Stimulated activated CD8-positive, alpha-beta memory T cell treated with anti-CD3 and anti-CD28 coated beads, Interleukin-15, amount 100 ng/mL, for 4 hours (primary cell): ENCODE results near the gene HOXB6.
A peak's percentile ranks its signal among the peaks of the same experiment; 100 is the strongest.

Experiments used
- DNase-seq, 2 donors: peaks; one replicate each; pipeline ENCODE4 v3.0.0-alpha.2; 2020; ENCODE audit warnings: low read depth in 2 of 2

Gene HOXB6

GRCh38 chr17:48621410-48622392 lies 16.9 kb upstream of the HOXB6 start:
- no peak for DNase-seq

GRCh38 chr17:48620461-48621139 lies 15.8 kb upstream of the HOXB6 start:
- DNase-seq, result no peak

- DNase-seq, result no peak
Observed at GRCh38 chr17:48619826-48620449, 15.2 kb upstream of the HOXB6 start.

- DNase-seq, result peak; percentile 53 to 60
Observed at GRCh38 chr17:48618256-48618896, 13.6 kb upstream of the HOXB6 start.

GRCh38 chr17:48617471-48618255 lies 12.9 kb upstream of the HOXB6 start:
- DNase-seq, result no peak

- no peak for DNase-seq
Observed at GRCh38 chr17:48616717-48617470, 12.1 kb upstream of the HOXB6 start.

GRCh38 chr17:48615963-48616716 lies 11.4 kb upstream of the HOXB6 start:
- no peak for DNase-seq

- no peak for DNase-seq
Observed at GRCh38 chr17:48615047-48615962, 10.5 kb upstream of the HOXB6 start, which contains the start of gene HOXB8. Gene HOXB8 (minus strand): TSS chr17:48615292. CDS start chr17:48614704, 588 bp downstream.

- DNase-seq, result no peak
Observed at GRCh38 chr17:48613862-48614694, 9.3 kb upstream of the HOXB6 start.

- DNase-seq, result no peak
Observed at GRCh38 chr17:48612854-48613691, 8.3 kb upstream of the HOXB6 start.

- no peak for DNase-seq
Observed at GRCh38 chr17:48612456-48612853, 7.7 kb upstream of the HOXB6 start.

- no peak for DNase-seq
Observed at GRCh38 chr17:48611681-48612455, 7.1 kb upstream of the HOXB6 start.

GRCh38 chr17:48611213-48611612 lies 6.4 kb upstream of the HOXB6 start:
- no peak for DNase-seq

- peak in 1 of 2 donors; percentile 39 for DNase-seq
Observed at GRCh38 chr17:48610282-48611211, 5.8 kb upstream of the HOXB6 start, which contains the start of gene HOXB7. Gene HOXB7 (minus strand): TSS chr17:48611017. CDS start chr17:48610918, 99 bp downstream.
